ENCODE measurements around the gene ITPRID2. TPM values are rescaled to one million over a fixed set of nuclear protein-coding genes. Genes with fewer than 3 reads are reported as not detected.

Gene ITPRID2
- 86.8 TPM for total RNA-seq (2013)
- 10 to 100 TPM; 17.9 to 50.2 (median 23.0) TPM for polyA plus RNA-seq
- 42.0 and 50.7 TPM in 2 replicates for polyA minus RNA-seq
- 237 to 644 (median 316) reads per million in 11 experiments for total RNA-seq

- peak within 1 kb of the TSS; percentile 97 to 99 (median 98) for H3K27ac Mint-ChIP-seq
- Histone ChIP-seq H3K9ac (ENCODE audit: insufficient read depth, low read length, poor library complexity, severe bottlenecking) (peak within 1 kb of the TSS; percentile 96), H4K20me1 (ENCODE audit: insufficient read depth, low read length) (peaks cover 28% of the 10 kb centered on the region), H3K27ac (ENCODE audit: low read depth in 1 of 2, low read length in 2 of 2) (peak within 1 kb of the TSS; percentile 97 to 98), H3K27me3 (ENCODE audit: control insufficient read depth in 2 of 2, insufficient read depth in 2 of 2, low read length in 2 of 2) (no peaks in the 10 kb centered on the region), H3K4me3 (replicated peaks in 1 of 3; ENCODE audit: low read depth in 2 of 3, low read length in 3 of 3) (peak within 1 kb of the TSS; percentile 73 to 91 (median 87)), H2AFZ (ENCODE audit: insufficient read depth, low read depth, low read length, poor library complexity, severe bottlenecking) (peak within 1 kb of the TSS; percentile 86), H3K79me2 (ENCODE audit: insufficient read depth, low read length) (peaks cover 44% of the 10 kb centered on the region), H3K9me3 (replicated peaks in 1 of 2; ENCODE audit: control insufficient read depth in 1 of 2, insufficient read depth in 1 of 2, low read length in 2 of 2) (no peaks in the 10 kb centered on the region), H3K4me1 (ENCODE audit: control insufficient read depth in 1 of 2, insufficient read depth in 2 of 2, low read length in 2 of 2) (peaks cover 18 to 36% of the 10 kb centered on the region in 2 donors), H3K36me3 (replicated peaks in 1 of 2; ENCODE audit: control insufficient read depth in 1 of 2, insufficient read depth in 2 of 2, low read length in 2 of 2) (peaks cover 9 to 19% of the 10 kb centered on the region in 2 donors), H3K4me2 (replicated peaks; ENCODE audit: extremely low read depth, low read length, poor library complexity, severe bottlenecking) (peak within 1 kb of the TSS; percentile 85)
- WGBS (ENCODE audit: insufficient coverage): 0% methylated on average over 27 of the region's 58 CpGs
- peak within 1 kb of the TSS; percentile 97 to 99 for H3K4me3 Mint-ChIP-seq
- TF ChIP-seq, protein P1, sequence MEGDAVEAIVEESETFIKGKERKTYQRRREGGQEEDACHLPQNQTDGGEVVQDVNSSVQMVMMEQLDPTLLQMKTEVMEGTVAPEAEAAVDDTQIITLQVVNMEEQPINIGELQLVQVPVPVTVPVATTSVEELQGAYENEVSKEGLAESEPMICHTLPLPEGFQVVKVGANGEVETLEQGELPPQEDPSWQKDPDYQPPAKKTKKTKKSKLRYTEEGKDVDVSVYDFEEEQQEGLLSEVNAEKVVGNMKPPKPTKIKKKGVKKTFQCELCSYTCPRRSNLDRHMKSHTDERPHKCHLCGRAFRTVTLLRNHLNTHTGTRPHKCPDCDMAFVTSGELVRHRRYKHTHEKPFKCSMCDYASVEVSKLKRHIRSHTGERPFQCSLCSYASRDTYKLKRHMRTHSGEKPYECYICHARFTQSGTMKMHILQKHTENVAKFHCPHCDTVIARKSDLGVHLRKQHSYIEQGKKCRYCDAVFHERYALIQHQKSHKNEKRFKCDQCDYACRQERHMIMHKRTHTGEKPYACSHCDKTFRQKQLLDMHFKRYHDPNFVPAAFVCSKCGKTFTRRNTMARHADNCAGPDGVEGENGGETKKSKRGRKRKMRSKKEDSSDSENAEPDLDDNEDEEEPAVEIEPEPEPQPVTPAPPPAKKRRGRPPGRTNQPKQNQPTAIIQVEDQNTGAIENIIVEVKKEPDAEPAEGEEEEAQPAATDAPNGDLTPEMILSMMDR (IDR thresholded peaks at IDR 0.05): peak; percentile 19
- peaks cover 14 to 15% of the 10 kb centered on the region in 2 donors for H3K36me3 Mint-ChIP-seq
- DNase-seq: peak; percentile 83 to 84 (median 83)
- no peaks in the 10 kb centered on the region for H3K9me3 Mint-ChIP-seq
- H3K27me3 Mint-ChIP-seq (ENCODE audit: low read depth in 3 of 3): no peaks in the 10 kb centered on the region
- intact Hi-C loops (cut with micrococcal nuclease): loop anchor here (5.0 to 10.0 kb wide), 3 partner anchors 39 to 823 kb away; partner anchors contain the start of gene DNAJC10 (in 1 of the 2)
- peaks cover 33% of the 10 kb centered on the region for H3K4me1 Mint-ChIP-seq
These were observed at the start of gene ITPRID2 for GRCh38 chr2:181891258-181891965. Gene ITPRID2 (plus strand): TSS chr2:181891730. CDS start chr2:181892067, 337 bp downstream.

GRCh38 chr2:181844551-181845290 lies 46.8 kb upstream of the ITPRID2 start:
- H3K27me3 ChIP-seq (ENCODE audit: control insufficient read depth in 2 of 2, insufficient read depth in 2 of 2, low read length in 2 of 2): no peaks in the 10 kb centered on the region
- no peak overlapping the region for H2AFZ ChIP-seq (ENCODE audit: insufficient read depth, low read depth, low read length, poor library complexity, severe bottlenecking)
- H3K4me1 Mint-ChIP-seq: peaks cover 24% of the 10 kb centered on the region
- WGBS (ENCODE audit: insufficient coverage): no CpG with 5 or more reads among the region's 1 CpG
- no peaks in the 10 kb centered on the region for H3K36me3 ChIP-seq (replicated peaks in 1 of 2; ENCODE audit: control insufficient read depth in 1 of 2, insufficient read depth in 2 of 2, low read length in 2 of 2)
- no peak overlapping the region for H3K9ac ChIP-seq (ENCODE audit: insufficient read depth, low read length, poor library complexity, severe bottlenecking)
- H3K4me1 ChIP-seq (ENCODE audit: control insufficient read depth in 1 of 2, insufficient read depth in 2 of 2, low read length in 2 of 2): peaks cover 23 to 39% of the 10 kb centered on the region in 2 donors
- H3K9me3 Mint-ChIP-seq: no peaks in the 10 kb centered on the region
- no peak overlapping the region for H3K4me2 ChIP-seq (replicated peaks; ENCODE audit: extremely low read depth, low read length, poor library complexity, severe bottlenecking)
- no peaks in the 10 kb centered on the region for H4K20me1 ChIP-seq (ENCODE audit: insufficient read depth, low read length)
- no peaks in the 10 kb centered on the region for H3K79me2 ChIP-seq (ENCODE audit: insufficient read depth, low read length)
- no peak overlapping the region for H3K4me3 Mint-ChIP-seq
- no peak overlapping the region for H3K27ac ChIP-seq (ENCODE audit: low read depth in 1 of 2, low read length in 2 of 2)
- H3K9me3 ChIP-seq (replicated peaks in 1 of 2; ENCODE audit: control insufficient read depth in 1 of 2, insufficient read depth in 1 of 2, low read length in 2 of 2): no peaks in the 10 kb centered on the region
- no peaks in the 10 kb centered on the region for H3K27me3 Mint-ChIP-seq (ENCODE audit: low read depth in 3 of 3)
- no peak overlapping the region for H3K4me3 ChIP-seq (replicated peaks in 1 of 3; ENCODE audit: low read depth in 2 of 3, low read length in 3 of 3)
- TF ChIP-seq, protein P1 (IDR thresholded peaks at IDR 0.05): no peak
- H3K36me3 Mint-ChIP-seq: no peaks in the 10 kb centered on the region
- no peak for DNase-seq
- peak overlapping the region in 2 of 7 donors; percentile 1 to 16 for H3K27ac Mint-ChIP-seq
- intact Hi-C loops (cut with micrococcal nuclease): loop anchor here in 1 of 2 donors (10.0 kb wide), 1 partner anchor 50 kb away; the partner anchor contains the start of gene ITPRID2
